ENCODE results near the gene PDLIM3.

The PDLIM3 gene

GRCh38 chr4:185488650-185489049 lies 46.7 kb downstream of the PDLIM3 start:
- Mint-ChIP-seq H3K27ac (no peak overlapping the region), H3K36me3 (peaks cover 0 to 12% of the 10 kb centered on the region in 2 donors), H3K9me3 (peaks cover 11 to 16% of the 10 kb centered on the region in 2 donors), H3K27me3 (peaks cover 33 to 34% of the 10 kb centered on the region in 2 donors), H3K4me3 (no peak overlapping the region), H3K4me1 (no peaks in the 10 kb centered on the region)
- no peak for ATAC-seq (replicated peaks)
- no peak for DNase-seq

GRCh38 chr4:185481401-185481800 lies 53.9 kb downstream of the PDLIM3 start:
- Mint-ChIP-seq H3K9me3 (peaks cover 0 to 1% of the 10 kb centered on the region in 2 donors), H3K4me1 (peaks cover 0 to 2% of the 10 kb centered on the region in 2 donors), H3K27ac (no peak overlapping the region), H3K4me3 (no peak overlapping the region), H3K36me3 (peaks cover 0 to 1% of the 10 kb centered on the region in 2 donors), H3K27me3 (peaks cover 39 to 56% of the 10 kb centered on the region in 2 donors)
- DNase-seq (no peak), ATAC-seq (replicated peaks) (no peak)

GRCh38 chr4:185480016-185480732 lies 55.1 kb downstream of the PDLIM3 start:
- peaks cover 35 to 49% of the 10 kb centered on the region in 2 donors for H3K27me3 Mint-ChIP-seq
- H3K4me1 Mint-ChIP-seq, result peaks cover 0 to 2% of the 10 kb centered on the region in 2 donors
- H3K36me3 Mint-ChIP-seq, result peaks cover 0 to 1% of the 10 kb centered on the region in 2 donors
- DNase-seq (no peak), ATAC-seq (replicated peaks) (peak in 1 of 2 donors; percentile 29)
- H3K4me3 Mint-ChIP-seq, result no peak overlapping the region
- no peaks in the 10 kb centered on the region for H3K9me3 Mint-ChIP-seq
- H3K27ac Mint-ChIP-seq, result no peak overlapping the region

GRCh38 chr4:185479507-185479971 lies 55.8 kb downstream of the PDLIM3 start:
- H3K4me1 Mint-ChIP-seq, result peaks cover 0 to 2% of the 10 kb centered on the region in 2 donors
- H3K9me3 Mint-ChIP-seq, result no peaks in the 10 kb centered on the region
- DNase-seq, result no peak
- ATAC-seq (replicated peaks), result peak; percentile 64 to 91
- H3K4me3 Mint-ChIP-seq, result no peak overlapping the region
- peaks cover 0 to 1% of the 10 kb centered on the region in 2 donors for H3K36me3 Mint-ChIP-seq
- H3K27ac Mint-ChIP-seq, result no peak overlapping the region
- H3K27me3 Mint-ChIP-seq, result peaks cover 32 to 49% of the 10 kb centered on the region in 2 donors

GRCh38 chr4:185473247-185473646 lies 62.1 kb downstream of the PDLIM3 start:
- no peak for DNase-seq
- Mint-ChIP-seq H3K36me3 (peaks cover 0 to 1% of the 10 kb centered on the region in 2 donors), H3K27ac (no peak overlapping the region), H3K27me3 (peaks cover 21 to 30% of the 10 kb centered on the region in 2 donors), H3K4me3 (no peak overlapping the region), H3K4me1 (peaks cover 9 to 19% of the 10 kb centered on the region in 2 donors), H3K9me3 (peaks cover 0 to 3% of the 10 kb centered on the region in 2 donors)
- no peak for ATAC-seq (replicated peaks)

GRCh38 chr4:185472103-185472542 lies 63.2 kb downstream of the PDLIM3 start:
- Mint-ChIP-seq H3K27me3 (peaks cover 14 to 19% of the 10 kb centered on the region in 2 donors), H3K9me3 (peaks cover 0 to 3% of the 10 kb centered on the region in 2 donors), H3K27ac (peak overlapping the region; percentile 21), H3K4me3 (peak overlapping the region; percentile 87), H3K36me3 (no peaks in the 10 kb centered on the region), H3K4me1 (peaks cover 9 to 19% of the 10 kb centered on the region in 2 donors)
- ATAC-seq (replicated peaks), result no peak
- DNase-seq, result no peak

GRCh38 chr4:185471235-185472102 lies 63.8 kb downstream of the PDLIM3 start, which contains the start of gene CCDC110:
Gene CCDC110 (minus strand): TSS chr4:185471733. CDS start chr4:185471683, 50 bp downstream.
- peak within 1 kb of the TSS; percentile 44 for H3K27ac Mint-ChIP-seq
- H3K4me3 Mint-ChIP-seq, result peak within 1 kb of the TSS; percentile 87
- peaks cover 8 to 12% of the 10 kb centered on the region in 2 donors for H3K27me3 Mint-ChIP-seq
- DNase-seq, result peak; percentile 77
- peaks cover 9 to 19% of the 10 kb centered on the region in 2 donors for H3K4me1 Mint-ChIP-seq
- no peaks in the 10 kb centered on the region for H3K36me3 Mint-ChIP-seq
- H3K9me3 Mint-ChIP-seq, result peaks cover 0 to 3% of the 10 kb centered on the region in 2 donors
- peak; percentile 88 to 91 for ATAC-seq (replicated peaks)

- ATAC-seq (replicated peaks), result peak; percentile 32 to 41
- peak overlapping the region; percentile 78 to 79 for H3K4me3 Mint-ChIP-seq
- peaks cover 8 to 12% of the 10 kb centered on the region in 2 donors for H3K27me3 Mint-ChIP-seq
- peak overlapping the region; percentile 25 for H3K27ac Mint-ChIP-seq
- H3K36me3 Mint-ChIP-seq, result no peaks in the 10 kb centered on the region
- peaks cover 0 to 3% of the 10 kb centered on the region in 2 donors for H3K9me3 Mint-ChIP-seq
- peak; percentile 34 for DNase-seq
- H3K4me1 Mint-ChIP-seq, result peaks cover 9 to 19% of the 10 kb centered on the region in 2 donors
Measured at GRCh38 chr4:185470501-185471195, 64.7 kb downstream of the PDLIM3 start.

GRCh38 chr4:185469580-185470154 lies 65.6 kb downstream of the PDLIM3 start:
- H3K9me3 Mint-ChIP-seq, result peaks cover 0 to 3% of the 10 kb centered on the region in 2 donors
- no peaks in the 10 kb centered on the region for H3K36me3 Mint-ChIP-seq
- peaks cover 9 to 19% of the 10 kb centered on the region in 2 donors for H3K4me1 Mint-ChIP-seq
- H3K27ac Mint-ChIP-seq, result no peak overlapping the region
- ATAC-seq (replicated peaks) (no peak), DNase-seq (no peak)
- H3K27me3 Mint-ChIP-seq, result peaks cover 8 to 12% of the 10 kb centered on the region in 2 donors
- no peak overlapping the region for H3K4me3 Mint-ChIP-seq

GRCh38 chr4:185468999-185469398 lies 66.3 kb downstream of the PDLIM3 start:
- H3K4me1 Mint-ChIP-seq, result peaks cover 9 to 19% of the 10 kb centered on the region in 2 donors
- H3K27ac Mint-ChIP-seq, result no peak overlapping the region
- peaks cover 8 to 12% of the 10 kb centered on the region in 2 donors for H3K27me3 Mint-ChIP-seq
- no peak for ATAC-seq (replicated peaks)
- peaks cover 0 to 3% of the 10 kb centered on the region in 2 donors for H3K9me3 Mint-ChIP-seq
- DNase-seq, result no peak
- H3K36me3 Mint-ChIP-seq, result no peaks in the 10 kb centered on the region
- H3K4me3 Mint-ChIP-seq, result no peak overlapping the region

- Mint-ChIP-seq H3K27me3 (peaks cover 8 to 12% of the 10 kb centered on the region in 2 donors), H3K27ac (no peak overlapping the region), H3K9me3 (peaks cover 0 to 3% of the 10 kb centered on the region in 2 donors), H3K36me3 (no peaks in the 10 kb centered on the region), H3K4me1 (peaks cover 9 to 19% of the 10 kb centered on the region in 2 donors), H3K4me3 (no peak overlapping the region)
- ATAC-seq (replicated peaks), result no peak
- DNase-seq, result no peak
Measured at GRCh38 chr4:185467991-185468390, 67.3 kb downstream of the PDLIM3 start.

GRCh38 chr4:185467101-185467500 lies 68.2 kb downstream of the PDLIM3 start:
- Mint-ChIP-seq H3K36me3 (no peaks in the 10 kb centered on the region), H3K4me1 (peaks cover 9 to 14% of the 10 kb centered on the region in 2 donors), H3K27ac (no peak overlapping the region), H3K9me3 (peaks cover 0 to 3% of the 10 kb centered on the region in 2 donors), H3K27me3 (peaks cover 8 to 12% of the 10 kb centered on the region in 2 donors), H3K4me3 (no peak overlapping the region)
- DNase-seq, result no peak
- ATAC-seq (replicated peaks), result no peak

GRCh38 chr4:185465707-185466106 lies 69.6 kb downstream of the PDLIM3 start:
- DNase-seq, result no peak
- H3K4me1 Mint-ChIP-seq, result peaks cover 7 to 12% of the 10 kb centered on the region in 2 donors
- no peak overlapping the region for H3K27ac Mint-ChIP-seq
- no peak overlapping the region for H3K4me3 Mint-ChIP-seq
- H3K36me3 Mint-ChIP-seq, result no peaks in the 10 kb centered on the region
- no peak for ATAC-seq (replicated peaks)
- H3K9me3 Mint-ChIP-seq, result peaks cover 0 to 3% of the 10 kb centered on the region in 2 donors
- peaks cover 11 to 21% of the 10 kb centered on the region in 2 donors for H3K27me3 Mint-ChIP-seq
